Endodermal cell (in vitro differentiated cells): ENCODE measurements around the gene IFNL3. TPM values are rescaled to one million over a fixed set of nuclear protein-coding genes. Genes with fewer than 3 reads are reported as not detected.

Experiments used
- DNase-seq: peaks from one replicate; pipeline ENCODE4 v3.0.0-alpha.2; 2017
- H3K27ac ChIP-seq: 2 replicates; pipeline ENCODE4 v1.5.1; 2013; ENCODE audit warnings: mild to moderate bottlenecking, low read depth, low read length, moderate library complexity
- H3K27me3 ChIP-seq: 2 replicates; pipeline ENCODE4 v1.6.1; 2013; ENCODE audit warnings: mild to moderate bottlenecking, low read length, moderate library complexity; ENCODE audit not compliant: insufficient read depth, control insufficient read depth, poor library complexity, severe bottlenecking
- H3K36me3 ChIP-seq: 2 replicates; pipeline ENCODE4 v1.7.0; 2013; ENCODE audit warnings: mild to moderate bottlenecking, low read length, moderate library complexity; ENCODE audit not compliant: control insufficient read depth, insufficient read depth
- H3K4me1 ChIP-seq: one replicate; pipeline ENCODE4 v1.7.0; 2013; ENCODE audit warnings: low read length; ENCODE audit not compliant: control insufficient read depth, insufficient read depth
- H3K4me3 ChIP-seq: 2 replicates; pipeline ENCODE4 v1.5.1; 2013; ENCODE audit warnings: mild to moderate bottlenecking, low read length, moderate library complexity
- H3K9ac ChIP-seq: 2 replicates; pipeline ENCODE4 v1.6.1; 2013; ENCODE audit warnings: mild to moderate bottlenecking, low read length, moderate library complexity; ENCODE audit not compliant: poor library complexity, severe bottlenecking; ENCODE audit errors: extremely low read depth
- H3K9me3 ChIP-seq: 2 replicates; pipeline ENCODE4 v1.6.1; 2013; ENCODE audit warnings: mild to moderate bottlenecking, low read length, moderate library complexity; ENCODE audit not compliant: control insufficient read depth
- H3K27ac Mint-ChIP-seq: 2 replicates; pipeline ENCODE4 v1.8.0; 2020; ENCODE audit warnings: mixed read lengths
- H3K27me3 Mint-ChIP-seq: 2 replicates; pipeline ENCODE4 v1.8.0; 2021; ENCODE audit warnings: mild to moderate bottlenecking, mixed read lengths; ENCODE audit not compliant: insufficient read depth
- H3K36me3 Mint-ChIP-seq: 2 replicates; pipeline ENCODE4 v1.8.0; 2020; ENCODE audit warnings: low read depth, mixed read lengths
- H3K4me1 Mint-ChIP-seq: 2 replicates; pipeline ENCODE4 v1.8.0; 2020; ENCODE audit warnings: mixed read lengths
- H3K4me3 Mint-ChIP-seq: 2 replicates; pipeline ENCODE4 v1.8.0; 2020; ENCODE audit warnings: mild to moderate bottlenecking, moderate library complexity, mixed read lengths
- H3K9me3 Mint-ChIP-seq: 2 replicates; pipeline ENCODE4 v1.8.0; 2020; ENCODE audit warnings: mild to moderate bottlenecking, mixed read lengths
- CTCF ChIP-seq: fragments of 200-600 bp; sonication (generic); conservative IDR thresholded peaks from 2 replicates; pipeline ENCODE4 v1.5.0; 2021; ENCODE audit warnings: antibody characterized with exemption, mild to moderate bottlenecking
- WGBS, 2 experiments: methylation state at CpG; one replicate each; pipeline versions ENCODE4 v1.1.5 to v1.1.7; 2013; ENCODE audit warnings: missing lambda C conversion rate in 2 of 2, mixed read lengths in 1 of 2; ENCODE audit not compliant: insufficient coverage in 1 of 2, insufficient read length in 1 of 2; 5-methylcytosine and 5-hydroxymethylcytosine counted together
- total RNA-seq, 2 donors: library from RNA; stranded (reverse); fragmentation: NEBNext Ultra II Directional in 1 of 2; extraction: Animal tissue kit (Norgen Biotek cat#: 25700) in 1 of 2; gene quantifications; 2 replicates in 1 of 2; 3 replicates in 1 of 2; pipeline ENCODE4 v1.2.1, GENCODE V29; 2021

IFNL3 gene
- total RNA-seq, 2 donors from 2014 or later = not detected

- Mint-ChIP-seq H3K27me3 (peaks cover 46% of the 10 kb centered on the region), H3K27ac (no peak overlapping the region), H3K4me1 (no peaks in the 10 kb centered on the region), H3K36me3 (no peaks in the 10 kb centered on the region), H3K4me3 (no peak overlapping the region), H3K9me3 (no peaks in the 10 kb centered on the region)
- no peak overlapping the region for H3K4me3 ChIP-seq
- DNase-seq = no peak
- H3K36me3 ChIP-seq = no peaks in the 10 kb centered on the region
- TF ChIP-seq CTCF = no peak
- 77 to 86% methylated on average over 2 to 4 of the region's 6 CpGs for WGBS, 2 experiments
- no peak overlapping the region for H3K9ac ChIP-seq
- H3K27ac ChIP-seq = no peak overlapping the region
- H3K9me3 ChIP-seq = no peaks in the 10 kb centered on the region
- no peaks in the 10 kb centered on the region for H3K4me1 ChIP-seq
- H3K27me3 ChIP-seq = peaks cover 23% of the 10 kb centered on the region
These were observed 37.4 kb downstream of the IFNL3 start for GRCh38 chr19:39207293-39207836.

- no peak for DNase-seq
- 85 to 94% methylated on average over 4 to 6 of the region's 6 CpGs for WGBS, 2 experiments
- H3K4me3 ChIP-seq = no peak overlapping the region
- Mint-ChIP-seq H3K36me3 (no peaks in the 10 kb centered on the region), H3K27me3 (peaks cover 55% of the 10 kb centered on the region), H3K4me3 (no peak overlapping the region), H3K4me1 (no peaks in the 10 kb centered on the region), H3K9me3 (no peaks in the 10 kb centered on the region), H3K27ac (no peak overlapping the region)
- no peaks in the 10 kb centered on the region for H3K4me1 ChIP-seq
- TF ChIP-seq CTCF = no peak
- peaks cover 23% of the 10 kb centered on the region for H3K27me3 ChIP-seq
- H3K36me3 ChIP-seq = no peaks in the 10 kb centered on the region
- H3K27ac ChIP-seq = no peak overlapping the region
- H3K9me3 ChIP-seq = no peaks in the 10 kb centered on the region
- no peak overlapping the region for H3K9ac ChIP-seq
These were observed 38.7 kb downstream of the IFNL3 start for GRCh38 chr19:39206122-39206521.

- H3K4me3 Mint-ChIP-seq = no peak overlapping the region
- no peaks in the 10 kb centered on the region for H3K9me3 Mint-ChIP-seq
- H3K4me1 Mint-ChIP-seq = no peaks in the 10 kb centered on the region
- Histone ChIP-seq H3K9ac (no peak overlapping the region), H3K27me3 (peaks cover 23% of the 10 kb centered on the region), H3K36me3 (no peaks in the 10 kb centered on the region), H3K27ac (no peak overlapping the region), H3K4me1 (no peaks in the 10 kb centered on the region), H3K4me3 (no peak overlapping the region), H3K9me3 (no peaks in the 10 kb centered on the region)
- H3K27ac Mint-ChIP-seq = no peak overlapping the region
- DNase-seq = no peak
- 86% methylated on average over 3 of the region's 3 CpGs; no CpG with 5 or more reads in 1 of the 2 experiments for WGBS, 2 experiments
- no peak for TF ChIP-seq CTCF
- peaks cover 62% of the 10 kb centered on the region for H3K27me3 Mint-ChIP-seq
- no peaks in the 10 kb centered on the region for H3K36me3 Mint-ChIP-seq
These were observed 39.4 kb downstream of the IFNL3 start for GRCh38 chr19:39205449-39205764.
